Measurements from ENCODE around the gene ARL3. TPM values are rescaled to one million over a fixed set of nuclear protein-coding genes. Genes with fewer than 3 reads are reported as not detected.

The ARL3 gene
- total RNA-seq, 2 experiments from 2014 or later, result 3.9 TPM

DNA sequence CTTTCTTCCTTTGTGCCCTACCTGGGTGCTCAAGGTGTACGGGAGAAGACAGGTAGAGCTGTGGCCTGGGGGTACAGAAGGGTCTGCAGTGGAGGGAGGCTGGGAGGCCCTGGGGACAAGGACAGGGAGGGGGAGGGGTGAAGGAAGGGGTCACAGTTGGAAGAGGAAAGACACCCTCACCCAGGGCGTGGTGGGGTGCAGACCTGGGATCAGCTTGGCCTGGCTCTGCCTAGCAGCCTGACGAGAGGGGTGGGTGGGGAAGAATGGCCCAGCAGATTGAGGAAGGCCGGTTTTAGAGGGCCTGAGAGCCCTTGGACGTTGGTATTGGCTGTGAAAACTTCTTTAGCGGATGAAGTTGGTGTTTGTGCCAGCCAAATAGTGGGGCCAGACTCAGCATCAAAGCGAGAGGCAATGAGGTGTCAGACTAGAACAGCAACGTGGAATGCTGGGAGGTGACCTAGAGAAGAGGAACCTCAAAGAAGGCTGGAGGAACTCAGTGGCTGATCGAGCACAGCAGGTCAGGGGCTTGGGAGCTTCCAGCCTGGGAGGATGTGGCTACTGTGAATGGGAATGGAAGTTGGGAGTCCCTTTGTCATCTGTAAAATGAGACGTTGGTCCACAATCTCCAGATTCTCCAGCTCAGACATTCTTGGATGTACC lies 88.0 kb downstream of the ARL3 start:
- H3K9me3 Mint-ChIP-seq, result no peaks in the 10 kb centered on the region
- intact Hi-C loops (cut with micrococcal nuclease), result no loop called here
- CTCF ChIA-PET, result no interaction called here
- H3K27ac Mint-ChIP-seq, result no peak overlapping the region
- no peak for DNase-seq
- H3K27me3 Mint-ChIP-seq (ENCODE audit: low read depth), result no peaks in the 10 kb centered on the region
- H3K36me3 Mint-ChIP-seq (ENCODE audit: low read depth), result no peaks in the 10 kb centered on the region
- H3K4me3 Mint-ChIP-seq, result no peak overlapping the region
- H3K4me1 Mint-ChIP-seq (ENCODE audit: low read depth), result peaks cover 2% of the 10 kb centered on the region

GRCh38 chr10:102624751-102625645 lies 89.2 kb downstream of the ARL3 start:
- CTCF ChIA-PET, result interaction anchor here (1.1 kb wide), 1 partner anchor 41 kb away, joined by 3 read pairs; no protein-coding TSS in a partner anchor
- DNase-seq, result no peak
- Mint-ChIP-seq H3K4me3 (no peak overlapping the region), H3K27me3 (ENCODE audit: low read depth) (no peaks in the 10 kb centered on the region), H3K4me1 (ENCODE audit: low read depth) (no peaks in the 10 kb centered on the region), H3K27ac (no peak overlapping the region), H3K9me3 (no peaks in the 10 kb centered on the region), H3K36me3 (ENCODE audit: low read depth) (no peaks in the 10 kb centered on the region)
- intact Hi-C loops (cut with micrococcal nuclease), result no loop called here

- intact Hi-C loops (cut with micrococcal nuclease), result no loop called here
- Mint-ChIP-seq H3K27ac (no peak overlapping the region), H3K27me3 (ENCODE audit: low read depth) (no peaks in the 10 kb centered on the region), H3K4me1 (ENCODE audit: low read depth) (no peaks in the 10 kb centered on the region), H3K4me3 (no peak overlapping the region), H3K9me3 (no peaks in the 10 kb centered on the region), H3K36me3 (ENCODE audit: low read depth) (no peaks in the 10 kb centered on the region)
- no peak for DNase-seq
- CTCF ChIA-PET, result interaction anchor here (1.1 kb wide), 1 partner anchor 40 kb away, joined by 3 read pairs; no protein-coding TSS in a partner anchor
Measured at GRCh38 chr10:102624094-102624493, 90.1 kb downstream of the ARL3 start.

Other genes starting within 250 kb of the ARL3 start
- 10 to 100 TPM; 59.6 to 60.8 TPM for gene ACTR1A, start 211.7 kb downstream of the ARL3 start, total RNA-seq
- gene SUFU, start 210.4 kb downstream of the ARL3 start, total RNA-seq, result 1 to 10 TPM; 6.6 to 7.1 TPM
- 10 to 100 TPM; 18.8 to 20.0 TPM for gene TRIM8, start 69.9 kb downstream of the ARL3 start, total RNA-seq
- gene SFXN2, start 239 bp upstream of the ARL3 start, total RNA-seq, result 1 to 10 TPM; 8.7 to 9.4 TPM
- 10 to 100 TPM; 10.5 to 11.8 TPM for gene WBP1L, start 29.6 kb upstream of the ARL3 start, total RNA-seq
- gene CYP17A1, start 123.0 kb upstream of the ARL3 start, total RNA-seq, result not detected
- 1 to 10 TPM; 5.6 to 5.8 TPM for gene BORCS7, start 139.9 kb upstream of the ARL3 start, total RNA-seq
- gene AS3MT, start 155.1 kb upstream of the ARL3 start, total RNA-seq, result 1 to 10 TPM; 1.0 to 1.2 TPM
- 1 to 10 TPM; 3.9 to 4.3 TPM for gene CNNM2, start 203.9 kb upstream of the ARL3 start, total RNA-seq